GM12878 (cell line): ENCODE measurements around the gene LCE1F. TPM values are rescaled to one million over a fixed set of nuclear protein-coding genes. Genes with fewer than 3 reads are reported as not detected.

Source experiments
- ATAC-seq: fragments of 200-7000 bp; cut with Tn5 transposase; 3 replicates; pipeline ENCODE4 v1.9.1; 2020; ENCODE audit warnings: mild to moderate bottlenecking, moderate library complexity
- BruUV-seq: library from RNA; stranded (reverse); fragments of 400-500 nt; replicated peaks from 2 replicates; lab custom pipeline; 2021; lab: Mats Ljungman, UMichigan
- CTCF ChIA-PET: fragments of 300-600 bp; sonication (Branson Sonifier 250); formaldehyde crosslinking; extraction: SDS; loops from one replicate; lab custom pipeline; 2021; ENCODE audit warnings: inconsistent platforms; lab: Yijun Ruan, JAX
- POLR2A ChIA-PET: fragments of 350-600 bp; formaldehyde crosslinking; extraction: SDS; loops from one replicate; lab custom pipeline; 2021; ENCODE audit warnings: inconsistent platforms; lab: Charles Lee
- RAD21 ChIA-PET: fragments of 300-600 bp; sonication (Branson Sonifier 250); formaldehyde crosslinking; loops from one replicate; lab custom pipeline; 2023; ENCODE audit warnings: antibody characterized with exemption; ENCODE audit not compliant: unreplicated experiment; lab: Charles Lee
- SMC1A ChIA-PET: fragments of 300-600 bp; sonication (Branson Sonifier 250); formaldehyde crosslinking; loops from one replicate; lab custom pipeline; 2023; ENCODE audit not compliant: unreplicated experiment, uncharacterized antibody; lab: Charles Lee
- DNase-seq: peaks from one replicate; pipeline ENCODE4 v3.0.0-alpha.2; 2011; ENCODE audit warnings: low read depth, low spot score
- FAIRE-seq: peaks from 3 replicates; lab custom pipeline; 2011; peaks lifted over from hg19 to GRCh38; lab: Jason Lieb, UNC
- H2AFZ ChIP-seq: 2 replicates; pipeline ENCODE4 v1.6.0; 2011; ENCODE audit warnings: low read depth, low read length, control low read depth; ENCODE audit not compliant: control insufficient read depth
- H3K27ac ChIP-seq: 2 replicates; pipeline ENCODE4 v1.5.1; 2011; ENCODE audit warnings: control low read depth; ENCODE audit not compliant: control insufficient read depth, insufficient read depth
- H3K27me3 ChIP-seq, 2 experiments: replicated peaks in 1 of 2; 2 replicates each; pipeline versions ENCODE4 v1.6.0 to v1.6.1; 2011; ENCODE audit warnings: low read length in 1 of 2; ENCODE audit not compliant: control insufficient read depth in 2 of 2, insufficient read depth in 2 of 2
- H3K36me3 ChIP-seq, 2 experiments: 2 replicates each; pipeline ENCODE4 v1.5.1; 2011; ENCODE audit warnings: low read length in 1 of 2; ENCODE audit not compliant: control insufficient read depth in 2 of 2, insufficient read depth in 2 of 2
- H3K4me1 ChIP-seq: 2 replicates; pipeline ENCODE4 v1.6.1; 2011; ENCODE audit warnings: mild to moderate bottlenecking, low read length, moderate library complexity, mixed read lengths; ENCODE audit not compliant: control insufficient read depth, insufficient read depth
- H3K4me2 ChIP-seq: 2 replicates; pipeline ENCODE4 v1.6.0; 2011; ENCODE audit warnings: control low read depth; ENCODE audit not compliant: control insufficient read depth, insufficient read depth
- H3K4me3 ChIP-seq: fragments of 200-600 bp; sonication (generic); 2 replicates; pipeline ENCODE4 v1.5.1; 2016
- H3K79me2 ChIP-seq: 2 replicates; pipeline ENCODE4 v1.6.0; 2011; ENCODE audit warnings: low read length; ENCODE audit not compliant: control insufficient read depth, insufficient read depth
- H3K9ac ChIP-seq: 2 replicates; pipeline ENCODE4 v1.8.0; 2011; ENCODE audit warnings: low read length, control low read depth, mixed read lengths; ENCODE audit not compliant: control insufficient read depth, insufficient read depth
- H3K9me3 ChIP-seq: replicated peaks from 3 replicates; pipeline ENCODE4 v1.5.1; 2011; ENCODE audit warnings: mild to moderate bottlenecking, low read length; ENCODE audit not compliant: control insufficient read depth, insufficient read depth
- H4K20me1 ChIP-seq: 2 replicates; pipeline ENCODE4 v1.6.0; 2011; ENCODE audit not compliant: control insufficient read depth, insufficient read depth
- HDAC6 ChIP-seq: fragments of 200-600 bp; sonication (generic); IDR thresholded peaks from one replicate; pipeline ENCODE4 v1.8.0; 2017; ENCODE audit warnings: antibody characterized with exemption; ENCODE audit not compliant: unreplicated experiment
- KLF5 ChIP-seq: fragments of 450-650 bp; IDR thresholded peaks from 2 replicates; pipeline ENCODE4 v1.6.1; 2014; ENCODE audit warnings: mild to moderate bottlenecking; ENCODE audit not compliant: partially characterized antibody
- POLR2AphosphoS2 ChIP-seq: IDR thresholded peaks from 2 replicates; pipeline ENCODE4 v1.6.1; 2011; ENCODE audit warnings: low read depth, mild to moderate bottlenecking, low read length, improper control_type of control experiment, moderate library complexity
- TAF1 ChIP-seq: IDR thresholded peaks from 2 replicates; pipeline ENCODE4 v1.6.1; 2011; ENCODE audit warnings: mild to moderate bottlenecking, low read depth, low read length, borderline replicate concordance
- ZNF622 ChIP-seq: fragments of 450-650 bp; IDR thresholded peaks from 2 replicates; pipeline ENCODE4 v1.6.1; 2017; ENCODE audit warnings: mild to moderate bottlenecking, inconsistent platforms
- WGBS: methylation state at CpG from one replicate; pipeline ENCODE4 v1.1.6; 2016; ENCODE audit warnings: low lambda C conversion rate; ENCODE audit not compliant: insufficient replicate concordance, insufficient coverage; ENCODE audit errors: missing lambda C conversion rate; 5-methylcytosine and 5-hydroxymethylcytosine counted together
- in situ Hi-C: fragments of 300-500 bp; cut with MboI; formaldehyde crosslinking; loops from 9 replicates; pipeline ENCODE4 v1.14.3; 2018; ENCODE audit warnings: mixed read lengths
- intact Hi-C: fragments of 100-400 bp; cut with micrococcal nuclease; formaldehyde crosslinking; loops from one replicate; pipeline ENCODE4 v1.14.2; 2022; ENCODE audit not compliant: unreplicated experiment
- polyA plus RNA-seq, 11 experiments: library from polyadenylated mRNA; depleted of rRNA in 4 of 11; unstranded in 6 of 11; stranded (reverse) in 5 of 11; fragments of >200 nt; fragmentation: Nextera tagmentation in 4 of 11; fragmentation: Illumina TruSeq in 1 of 11; extraction: Ambion mirVana in 4 of 11; extraction: Trizol in 1 of 11; gene quantifications; 1 replicate in 1 of 11; 2 replicates in 10 of 11; pipeline versions ENCODE4 v1.2.1 to v1.2.3, GENCODE V29; 2011 to 2016; ENCODE audit warnings: inconsistent platforms in 2 of 11, missing spikeins in 2 of 11, low read depth in 1 of 11
- total RNA-seq, 4 experiments: library from RNA; depleted of rRNA in 3 of 4; stranded (reverse); fragments of >200 nt in 3 of 4; fragmentation: Illumina TruSeq in 1 of 4; extraction: Trizol in 1 of 4; gene quantifications; 2 replicates each; pipeline versions ENCODE4 v1.2.1 to v1.2.3, GENCODE V29; 2013 to 2021
- TF ChIP-seq, protein P1 (sequence below): IDR thresholded peaks from 2 replicates; pipeline ENCODE4 v1.6.1; 2011; ENCODE audit warnings: mild to moderate bottlenecking, low read depth, low read length, moderate library complexity; ENCODE audit not compliant: insufficient replicate concordance
- TF ChIP-seq, protein P2 (sequence below): fragments of 450-650 bp; IDR thresholded peaks from 2 replicates; pipeline ENCODE4 v1.6.1; 2017; ENCODE audit warnings: mild to moderate bottlenecking, low read depth, inconsistent platforms; ENCODE audit not compliant: poor library complexity, severe bottlenecking
- TF ChIP-seq, protein P3 (sequence below): IDR thresholded peaks from 2 replicates; pipeline ENCODE4 v1.6.1; 2012; ENCODE audit warnings: low read length, inconsistent platforms
- TF ChIP-seq, protein P4 (sequence below), 3 experiments: IDR thresholded peaks in 2 of 3; conservative IDR thresholded peaks in 1 of 3; 2 replicates each; pipeline ENCODE4 v1.5.1; 2011; ENCODE audit warnings: low read depth in 3 of 3, low read length in 3 of 3, mild to moderate bottlenecking in 3 of 3, control low read depth in 2 of 3, moderate library complexity in 2 of 3, inconsistent platforms in 1 of 3, mixed read lengths in 1 of 3; ENCODE audit not compliant: control insufficient read depth in 2 of 3, insufficient read depth in 1 of 3; ENCODE audit errors: extremely low read depth in 1 of 3
- TF ChIP-seq, protein P5 (sequence below): fragments of 450-650 bp; IDR thresholded peaks from 2 replicates; pipeline ENCODE4 v1.6.1; 2017; ENCODE audit warnings: mild to moderate bottlenecking, moderate library complexity

Gene LCE1F
- total and polyA plus RNA-seq, 10 of the 15 experiments (the other 5 are each of a cell fraction or from before 2014, with no cell fraction given): 0.72 to 0.96 TPM; not detected in 8

DNA sequence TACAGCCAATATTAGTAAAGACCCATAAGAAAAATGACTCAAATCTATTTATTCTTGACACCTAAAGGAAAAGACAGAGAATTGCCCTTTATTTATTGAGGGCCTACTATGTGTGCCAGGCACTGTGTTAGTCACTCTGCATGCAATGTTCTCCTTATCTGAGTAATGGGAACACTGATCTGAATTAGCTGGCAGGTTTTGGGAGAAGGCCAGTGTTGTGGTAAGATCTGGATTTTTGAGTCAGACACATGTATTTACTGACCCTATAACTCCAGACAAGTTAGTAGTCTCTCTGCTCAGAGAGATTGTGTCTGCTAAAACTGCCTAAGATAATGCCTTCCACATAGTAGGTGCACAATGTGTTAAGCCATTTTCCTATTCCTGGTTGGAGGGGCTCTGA is 49.7 kb upstream of the LCE1F start (continued):
- TF ChIP-seq, protein P1, sequence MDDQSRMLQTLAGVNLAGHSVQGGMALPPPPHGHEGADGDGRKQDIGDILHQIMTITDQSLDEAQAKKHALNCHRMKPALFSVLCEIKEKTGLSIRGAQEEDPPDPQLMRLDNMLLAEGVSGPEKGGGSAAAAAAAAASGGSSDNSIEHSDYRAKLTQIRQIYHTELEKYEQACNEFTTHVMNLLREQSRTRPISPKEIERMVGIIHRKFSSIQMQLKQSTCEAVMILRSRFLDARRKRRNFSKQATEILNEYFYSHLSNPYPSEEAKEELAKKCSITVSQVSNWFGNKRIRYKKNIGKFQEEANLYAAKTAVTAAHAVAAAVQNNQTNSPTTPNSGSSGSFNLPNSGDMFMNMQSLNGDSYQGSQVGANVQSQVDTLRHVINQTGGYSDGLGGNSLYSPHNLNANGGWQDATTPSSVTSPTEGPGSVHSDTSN: no peak

DNA sequence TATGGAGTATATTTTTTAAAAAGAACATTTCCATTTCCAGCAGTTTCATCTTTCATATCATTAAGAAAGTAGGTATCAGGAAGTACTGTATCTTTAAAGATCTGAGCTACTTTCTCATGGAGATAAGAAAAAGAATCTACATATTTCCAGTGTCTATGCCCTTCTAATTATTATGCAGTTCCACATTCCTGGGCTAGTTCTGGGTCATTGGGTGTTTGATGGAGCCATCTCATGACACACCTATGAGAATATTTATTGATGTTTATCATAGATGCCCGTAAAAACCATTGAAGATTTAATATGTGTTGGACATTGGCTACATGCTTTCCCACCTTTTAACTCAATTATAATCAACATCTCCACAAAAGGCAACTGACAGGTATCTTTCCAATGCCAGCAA is 46.0 kb upstream of the LCE1F start:
- intact Hi-C loops: no loop called here
- ChIA-PET RAD21 (no interaction called here), SMC1A (no interaction called here), CTCF (no interaction called here), POLR2A (no interaction called here)
- Histone ChIP-seq H3K27me3 (no peaks in the 10 kb centered on the region), H3K4me1 (no peaks in the 10 kb centered on the region), H3K27ac (no peak overlapping the region), H2AFZ (no peak overlapping the region), H4K20me1 (no peaks in the 10 kb centered on the region), H3K36me3 (no peaks in the 10 kb centered on the region), H3K9ac (no peak overlapping the region), H3K4me3 (no peak overlapping the region), H3K4me2 (no peak overlapping the region), H3K9me3 (no peaks in the 10 kb centered on the region), H3K79me2 (no peaks in the 10 kb centered on the region)
- ATAC-seq (no peak), DNase-seq (no peak), FAIRE-seq (no peak)
- 5% methylated on average over 1 of the region's 1 CpG for WGBS
- TF ChIP-seq, protein P2, sequence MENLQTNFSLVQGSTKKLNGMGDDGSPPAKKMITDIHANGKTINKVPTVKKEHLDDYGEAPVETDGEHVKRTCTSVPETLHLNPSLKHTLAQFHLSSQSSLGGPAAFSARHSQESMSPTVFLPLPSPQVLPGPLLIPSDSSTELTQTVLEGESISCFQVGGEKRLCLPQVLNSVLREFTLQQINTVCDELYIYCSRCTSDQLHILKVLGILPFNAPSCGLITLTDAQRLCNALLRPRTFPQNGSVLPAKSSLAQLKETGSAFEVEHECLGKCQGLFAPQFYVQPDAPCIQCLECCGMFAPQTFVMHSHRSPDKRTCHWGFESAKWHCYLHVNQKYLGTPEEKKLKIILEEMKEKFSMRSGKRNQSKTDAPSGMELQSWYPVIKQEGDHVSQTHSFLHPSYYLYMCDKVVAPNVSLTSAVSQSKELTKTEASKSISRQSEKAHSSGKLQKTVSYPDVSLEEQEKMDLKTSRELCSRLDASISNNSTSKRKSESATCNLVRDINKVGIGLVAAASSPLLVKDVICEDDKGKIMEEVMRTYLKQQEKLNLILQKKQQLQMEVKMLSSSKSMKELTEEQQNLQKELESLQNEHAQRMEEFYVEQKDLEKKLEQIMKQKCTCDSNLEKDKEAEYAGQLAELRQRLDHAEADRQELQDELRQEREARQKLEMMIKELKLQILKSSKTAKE: no peak
- TF ChIP-seq, protein P3, sequence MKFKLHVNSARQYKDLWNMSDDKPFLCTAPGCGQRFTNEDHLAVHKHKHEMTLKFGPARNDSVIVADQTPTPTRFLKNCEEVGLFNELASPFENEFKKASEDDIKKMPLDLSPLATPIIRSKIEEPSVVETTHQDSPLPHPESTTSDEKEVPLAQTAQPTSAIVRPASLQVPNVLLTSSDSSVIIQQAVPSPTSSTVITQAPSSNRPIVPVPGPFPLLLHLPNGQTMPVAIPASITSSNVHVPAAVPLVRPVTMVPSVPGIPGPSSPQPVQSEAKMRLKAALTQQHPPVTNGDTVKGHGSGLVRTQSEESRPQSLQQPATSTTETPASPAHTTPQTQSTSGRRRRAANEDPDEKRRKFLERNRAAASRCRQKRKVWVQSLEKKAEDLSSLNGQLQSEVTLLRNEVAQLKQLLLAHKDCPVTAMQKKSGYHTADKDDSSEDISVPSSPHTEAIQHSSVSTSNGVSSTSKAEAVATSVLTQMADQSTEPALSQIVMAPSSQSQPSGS: no peak
- TF ChIP-seq KLF5 (no peak), HDAC6 (no peak), ZNF622 (no peak), TAF1 (no peak), POLR2AphosphoS2 (no peak)
- TF ChIP-seq, protein P4, sequence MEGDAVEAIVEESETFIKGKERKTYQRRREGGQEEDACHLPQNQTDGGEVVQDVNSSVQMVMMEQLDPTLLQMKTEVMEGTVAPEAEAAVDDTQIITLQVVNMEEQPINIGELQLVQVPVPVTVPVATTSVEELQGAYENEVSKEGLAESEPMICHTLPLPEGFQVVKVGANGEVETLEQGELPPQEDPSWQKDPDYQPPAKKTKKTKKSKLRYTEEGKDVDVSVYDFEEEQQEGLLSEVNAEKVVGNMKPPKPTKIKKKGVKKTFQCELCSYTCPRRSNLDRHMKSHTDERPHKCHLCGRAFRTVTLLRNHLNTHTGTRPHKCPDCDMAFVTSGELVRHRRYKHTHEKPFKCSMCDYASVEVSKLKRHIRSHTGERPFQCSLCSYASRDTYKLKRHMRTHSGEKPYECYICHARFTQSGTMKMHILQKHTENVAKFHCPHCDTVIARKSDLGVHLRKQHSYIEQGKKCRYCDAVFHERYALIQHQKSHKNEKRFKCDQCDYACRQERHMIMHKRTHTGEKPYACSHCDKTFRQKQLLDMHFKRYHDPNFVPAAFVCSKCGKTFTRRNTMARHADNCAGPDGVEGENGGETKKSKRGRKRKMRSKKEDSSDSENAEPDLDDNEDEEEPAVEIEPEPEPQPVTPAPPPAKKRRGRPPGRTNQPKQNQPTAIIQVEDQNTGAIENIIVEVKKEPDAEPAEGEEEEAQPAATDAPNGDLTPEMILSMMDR (IDR thresholded peaks at IDR 0.05 in 2 of 3, conservative IDR thresholded peaks at IDR 0.05 in 1 of 3; ENCODE audit: control insufficient read depth in 2 of 3, extremely low read depth in 1 of 3, insufficient read depth in 1 of 3, low read depth in 3 of 3, low read length in 3 of 3): no peak
- TF ChIP-seq, protein P5, sequence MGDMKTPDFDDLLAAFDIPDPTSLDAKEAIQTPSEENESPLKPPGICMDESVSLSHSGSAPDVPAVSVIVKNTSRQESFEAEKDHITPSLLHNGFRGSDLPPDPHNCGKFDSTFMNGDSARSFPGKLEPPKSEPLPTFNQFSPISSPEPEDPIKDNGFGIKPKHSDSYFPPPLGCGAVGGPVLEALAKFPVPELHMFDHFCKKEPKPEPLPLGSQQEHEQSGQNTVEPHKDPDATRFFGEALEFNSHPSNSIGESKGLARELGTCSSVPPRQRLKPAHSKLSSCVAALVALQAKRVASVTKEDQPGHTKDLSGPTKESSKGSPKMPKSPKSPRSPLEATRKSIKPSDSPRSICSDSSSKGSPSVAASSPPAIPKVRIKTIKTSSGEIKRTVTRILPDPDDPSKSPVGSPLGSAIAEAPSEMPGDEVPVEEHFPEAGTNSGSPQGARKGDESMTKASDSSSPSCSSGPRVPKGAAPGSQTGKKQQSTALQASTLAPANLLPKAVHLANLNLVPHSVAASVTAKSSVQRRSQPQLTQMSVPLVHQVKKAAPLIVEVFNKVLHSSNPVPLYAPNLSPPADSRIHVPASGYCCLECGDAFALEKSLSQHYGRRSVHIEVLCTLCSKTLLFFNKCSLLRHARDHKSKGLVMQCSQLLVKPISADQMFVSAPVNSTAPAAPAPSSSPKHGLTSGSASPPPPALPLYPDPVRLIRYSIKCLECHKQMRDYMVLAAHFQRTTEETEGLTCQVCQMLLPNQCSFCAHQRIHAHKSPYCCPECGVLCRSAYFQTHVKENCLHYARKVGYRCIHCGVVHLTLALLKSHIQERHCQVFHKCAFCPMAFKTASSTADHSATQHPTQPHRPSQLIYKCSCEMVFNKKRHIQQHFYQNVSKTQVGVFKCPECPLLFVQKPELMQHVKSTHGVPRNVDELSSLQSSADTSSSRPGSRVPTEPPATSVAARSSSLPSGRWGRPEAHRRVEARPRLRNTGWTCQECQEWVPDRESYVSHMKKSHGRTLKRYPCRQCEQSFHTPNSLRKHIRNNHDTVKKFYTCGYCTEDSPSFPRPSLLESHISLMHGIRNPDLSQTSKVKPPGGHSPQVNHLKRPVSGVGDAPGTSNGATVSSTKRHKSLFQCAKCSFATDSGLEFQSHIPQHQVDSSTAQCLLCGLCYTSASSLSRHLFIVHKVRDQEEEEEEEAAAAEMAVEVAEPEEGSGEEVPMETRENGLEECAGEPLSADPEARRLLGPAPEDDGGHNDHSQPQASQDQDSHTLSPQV: no peak
- in situ Hi-C loops: no loop called here
- BruUV-seq: no TSS peak
